ENCODE results near the gene SETD5. TPM values are rescaled to one million over a fixed set of nuclear protein-coding genes. Genes with fewer than 3 reads are reported as not detected.
A peak's percentile ranks its signal among the peaks of the same experiment; 100 is the strongest.

The SETD5 gene, protein sequence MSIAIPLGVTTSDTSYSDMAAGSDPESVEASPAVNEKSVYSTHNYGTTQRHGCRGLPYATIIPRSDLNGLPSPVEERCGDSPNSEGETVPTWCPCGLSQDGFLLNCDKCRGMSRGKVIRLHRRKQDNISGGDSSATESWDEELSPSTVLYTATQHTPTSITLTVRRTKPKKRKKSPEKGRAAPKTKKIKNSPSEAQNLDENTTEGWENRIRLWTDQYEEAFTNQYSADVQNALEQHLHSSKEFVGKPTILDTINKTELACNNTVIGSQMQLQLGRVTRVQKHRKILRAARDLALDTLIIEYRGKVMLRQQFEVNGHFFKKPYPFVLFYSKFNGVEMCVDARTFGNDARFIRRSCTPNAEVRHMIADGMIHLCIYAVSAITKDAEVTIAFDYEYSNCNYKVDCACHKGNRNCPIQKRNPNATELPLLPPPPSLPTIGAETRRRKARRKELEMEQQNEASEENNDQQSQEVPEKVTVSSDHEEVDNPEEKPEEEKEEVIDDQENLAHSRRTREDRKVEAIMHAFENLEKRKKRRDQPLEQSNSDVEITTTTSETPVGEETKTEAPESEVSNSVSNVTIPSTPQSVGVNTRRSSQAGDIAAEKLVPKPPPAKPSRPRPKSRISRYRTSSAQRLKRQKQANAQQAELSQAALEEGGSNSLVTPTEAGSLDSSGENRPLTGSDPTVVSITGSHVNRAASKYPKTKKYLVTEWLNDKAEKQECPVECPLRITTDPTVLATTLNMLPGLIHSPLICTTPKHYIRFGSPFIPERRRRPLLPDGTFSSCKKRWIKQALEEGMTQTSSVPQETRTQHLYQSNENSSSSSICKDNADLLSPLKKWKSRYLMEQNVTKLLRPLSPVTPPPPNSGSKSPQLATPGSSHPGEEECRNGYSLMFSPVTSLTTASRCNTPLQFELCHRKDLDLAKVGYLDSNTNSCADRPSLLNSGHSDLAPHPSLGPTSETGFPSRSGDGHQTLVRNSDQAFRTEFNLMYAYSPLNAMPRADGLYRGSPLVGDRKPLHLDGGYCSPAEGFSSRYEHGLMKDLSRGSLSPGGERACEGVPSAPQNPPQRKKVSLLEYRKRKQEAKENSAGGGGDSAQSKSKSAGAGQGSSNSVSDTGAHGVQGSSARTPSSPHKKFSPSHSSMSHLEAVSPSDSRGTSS (N-terminal part only)
- total RNA-seq = 100 to 1,000 TPM in 1 of 4 donors, 10 to 100 TPM in 3; 69.9 to 149 (median 72.7) TPM
- polyA plus RNA-seq = 10 to 100 TPM in 2 of 3 donors, 1 to 10 TPM in 1; 8.6 to 44.7 (median 10.2) TPM

DNA sequence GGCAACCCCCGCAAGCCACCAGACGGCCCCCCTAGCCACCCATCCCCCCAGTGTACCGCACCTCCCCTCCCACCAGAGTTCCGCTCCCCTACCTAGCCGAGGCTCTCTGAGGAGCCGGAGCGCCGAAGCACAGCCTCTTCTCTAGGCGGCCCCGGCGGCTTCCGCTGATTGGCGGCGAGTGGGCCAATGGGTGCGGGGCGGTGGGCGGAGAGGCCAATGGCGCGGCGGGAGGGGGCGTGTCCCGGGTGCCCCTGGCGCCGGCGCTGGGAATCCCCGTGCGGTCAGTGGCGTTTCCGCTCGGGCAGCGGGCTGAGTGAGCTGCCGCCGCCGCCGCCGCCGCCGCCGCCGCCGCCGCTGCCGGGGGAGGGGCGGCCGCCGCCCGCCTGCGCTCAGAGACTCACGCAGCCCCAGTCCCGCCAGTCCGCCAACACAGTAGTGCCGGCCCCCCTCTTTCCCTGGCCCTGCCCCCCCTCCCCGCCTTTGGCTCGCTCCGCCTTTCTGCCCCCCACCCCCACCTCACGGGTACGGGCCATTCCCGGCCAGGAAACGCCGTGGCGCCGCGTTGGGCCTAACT is at the start of gene SETD5:
Gene SETD5 (plus strand): TSS at position 284 of the 574 bp plus-strand sequence. CDS start 31,324 bp downstream, outside the sequence.
- peak; percentile 99 for DNase-seq
- no peaks in the 10 kb centered on the region for H3K27me3 ChIP-seq
- no peaks in the 10 kb centered on the region for H3K9me3 ChIP-seq
- H3K36me3 ChIP-seq = peaks cover 0 to 16% (median 0%) of the 10 kb centered on the region in 4 donors
- WGBS, 2 donors = 1% methylated on average over 63 of the region's 63 CpGs
- H3K4me3 ChIP-seq = peak within 1 kb of the TSS; percentile 83 to 97 (median 90)
- H3K4me1 ChIP-seq = peaks cover 0 to 72% (median 70%) of the 10 kb centered on the region in 4 donors
- intact Hi-C loops (cut with DNase I) = loop anchor here (5.0 kb wide), 1 partner anchor 35 kb away; the partner anchor contains the start of gene THUMPD3
- H3K27ac ChIP-seq = peak within 1 kb of the TSS; percentile 98 to 99 (median 99)
- TF ChIP-seq POLR2AphosphoS5 (IDR thresholded peaks at IDR 0.05) (peak; percentile 98 to 99 (median 99)), EP300 (IDR thresholded peaks at IDR 0.05) (no peak), POLR2A (IDR thresholded peaks at IDR 0.05) (peak; percentile 96 to 97)
- TF ChIP-seq, protein P1, sequence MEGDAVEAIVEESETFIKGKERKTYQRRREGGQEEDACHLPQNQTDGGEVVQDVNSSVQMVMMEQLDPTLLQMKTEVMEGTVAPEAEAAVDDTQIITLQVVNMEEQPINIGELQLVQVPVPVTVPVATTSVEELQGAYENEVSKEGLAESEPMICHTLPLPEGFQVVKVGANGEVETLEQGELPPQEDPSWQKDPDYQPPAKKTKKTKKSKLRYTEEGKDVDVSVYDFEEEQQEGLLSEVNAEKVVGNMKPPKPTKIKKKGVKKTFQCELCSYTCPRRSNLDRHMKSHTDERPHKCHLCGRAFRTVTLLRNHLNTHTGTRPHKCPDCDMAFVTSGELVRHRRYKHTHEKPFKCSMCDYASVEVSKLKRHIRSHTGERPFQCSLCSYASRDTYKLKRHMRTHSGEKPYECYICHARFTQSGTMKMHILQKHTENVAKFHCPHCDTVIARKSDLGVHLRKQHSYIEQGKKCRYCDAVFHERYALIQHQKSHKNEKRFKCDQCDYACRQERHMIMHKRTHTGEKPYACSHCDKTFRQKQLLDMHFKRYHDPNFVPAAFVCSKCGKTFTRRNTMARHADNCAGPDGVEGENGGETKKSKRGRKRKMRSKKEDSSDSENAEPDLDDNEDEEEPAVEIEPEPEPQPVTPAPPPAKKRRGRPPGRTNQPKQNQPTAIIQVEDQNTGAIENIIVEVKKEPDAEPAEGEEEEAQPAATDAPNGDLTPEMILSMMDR (IDR thresholded peaks at IDR 0.05) = no peak

DNA sequence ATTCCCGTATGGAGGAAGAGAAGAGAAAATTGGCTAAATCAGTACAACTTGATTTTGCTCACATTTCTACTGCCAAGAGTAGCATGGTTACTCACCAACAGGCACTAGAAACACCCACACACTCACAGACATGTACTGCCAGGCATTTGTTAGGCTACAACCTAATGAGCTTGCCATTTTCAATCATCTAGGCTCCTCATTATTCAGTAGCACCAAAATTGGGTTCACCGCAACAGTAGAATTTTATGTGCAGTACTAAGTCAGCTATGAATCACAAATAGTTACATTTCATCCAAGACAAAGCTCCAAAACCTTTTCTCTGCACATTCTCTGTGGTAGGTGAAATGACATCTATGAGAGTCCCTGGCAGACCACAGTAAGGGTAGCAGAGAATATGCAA is 49.5 kb upstream of the SETD5 start:
- H3K27me3 ChIP-seq = no peaks in the 10 kb centered on the region
- intact Hi-C loops (cut with DNase I) = no loop called here
- peaks cover 0 to 9% (median 0%) of the 10 kb centered on the region in 4 donors for H3K36me3 ChIP-seq
- DNase-seq = no peak
- no peak overlapping the region for H3K4me3 ChIP-seq
- H3K9me3 ChIP-seq = no peaks in the 10 kb centered on the region
- no peak overlapping the region for H3K27ac ChIP-seq
- WGBS, 2 donors = 47 to 75% methylated on average over 2 of the region's 2 CpGs
- TF ChIP-seq POLR2A (IDR thresholded peaks at IDR 0.05) (no peak), EP300 (IDR thresholded peaks at IDR 0.05) (no peak), POLR2AphosphoS5 (IDR thresholded peaks at IDR 0.05) (no peak)
- TF ChIP-seq, protein P1 (IDR thresholded peaks at IDR 0.05) = no peak
- peaks cover 0 to 1% (median 0%) of the 10 kb centered on the region in 4 donors for H3K4me1 ChIP-seq

DNA sequence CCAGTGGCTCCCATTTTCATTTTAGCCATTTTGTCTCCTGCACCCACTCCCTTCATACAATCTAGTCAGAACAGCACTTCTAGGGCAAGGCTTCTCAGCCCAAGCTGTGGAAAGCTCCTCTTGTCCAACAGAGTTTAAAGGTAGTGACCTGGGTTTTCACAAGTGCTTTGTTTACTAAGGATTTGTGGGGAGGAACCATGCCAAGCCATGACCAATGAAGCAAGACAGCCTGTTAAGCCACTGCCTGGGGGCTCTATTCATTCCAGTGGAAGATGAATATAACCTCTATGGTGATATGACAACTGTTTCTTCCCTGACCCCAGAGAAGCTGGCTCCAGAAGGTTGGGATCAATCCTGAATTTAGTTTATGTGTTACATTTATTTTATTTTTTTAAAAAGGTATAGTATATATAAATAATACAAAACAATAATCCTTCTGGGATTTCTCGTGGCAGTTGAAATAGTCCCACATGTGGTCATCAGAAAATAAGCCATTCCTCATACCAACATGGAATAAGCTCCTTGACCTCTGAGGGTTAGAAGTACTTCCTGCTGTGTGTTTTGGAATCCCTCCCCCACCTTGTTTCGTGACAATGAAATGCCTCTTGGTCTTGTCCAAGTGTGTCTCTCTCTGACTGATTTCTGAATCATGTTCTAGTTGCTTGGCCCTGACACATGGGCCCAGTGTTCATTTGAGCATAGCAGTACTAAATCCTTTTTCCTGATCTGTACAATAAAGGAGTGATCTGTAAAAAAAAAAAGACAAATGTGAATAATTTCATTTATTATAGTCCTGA is 47.9 kb upstream of the SETD5 start:
- Histone ChIP-seq H3K4me1 (peaks cover 0 to 9% (median 4%) of the 10 kb centered on the region in 4 donors), H3K27me3 (no peaks in the 10 kb centered on the region), H3K9me3 (no peaks in the 10 kb centered on the region), H3K36me3 (peaks cover 0 to 9% (median 0%) of the 10 kb centered on the region in 4 donors), H3K27ac (no peak overlapping the region), H3K4me3 (no peak overlapping the region)
- DNase-seq = no peak
- TF ChIP-seq POLR2AphosphoS5 (IDR thresholded peaks at IDR 0.05) = no peak
- TF ChIP-seq, protein P1 (IDR thresholded peaks at IDR 0.05) = no peak
- no peak for TF ChIP-seq EP300 (IDR thresholded peaks at IDR 0.05)
- TF ChIP-seq POLR2A (IDR thresholded peaks at IDR 0.05) = no peak
- WGBS, 2 donors = 69 to 81% methylated on average over 2 of the region's 2 CpGs
- intact Hi-C loops (cut with DNase I) = loop anchor here (5.0 kb wide), 1 partner anchor 298 kb away; the partner anchor contains the start of gene MTMR14
